Measurements from ENCODE around the gene ETS1.

Gene ETS1

GRCh38 chr11:128522943-128523518 is 64.3 kb downstream of the ETS1 start:
- Histone ChIP-seq H3K27ac (ENCODE audit: low read length) (peak overlapping the region; percentile 93), H2AFZ (ENCODE audit: low read depth, low read length) (peak overlapping the region; percentile 61)
- ATAC-seq (ENCODE audit: insufficient read depth, low read depth), result no peak

GRCh38 chr11:128522055-128522942 is 65.1 kb downstream of the ETS1 start:
- peaks cover 85% of the 10 kb centered on the region for H3K4me1 ChIP-seq (ENCODE audit: insufficient read depth, low read length)
- peaks cover 17% of the 10 kb centered on the region for H3K36me3 ChIP-seq (ENCODE audit: insufficient read depth, low read length)
- TF ChIP-seq EZH2 (IDR thresholded peaks at IDR 0.05; ENCODE audit: borderline replicate concordance, low read depth, low read length, severe bottlenecking) (no peak), CTCF (IDR thresholded peaks at IDR 0.05; ENCODE audit: borderline replicate concordance, extremely low read depth, low read length, poor library complexity, severe bottlenecking) (no peak)
- H3K27ac ChIP-seq (ENCODE audit: low read length), result peak overlapping the region; percentile 93
- DNase-seq (peak; percentile 89), ATAC-seq (ENCODE audit: insufficient read depth, low read depth) (peak; percentile 78)
- no peaks in the 10 kb centered on the region for H3K27me3 ChIP-seq (ENCODE audit: insufficient read depth, low read length, poor library complexity)
- H3K9ac ChIP-seq (ENCODE audit: low read depth, low read length), result peak overlapping the region; percentile 66
- peak overlapping the region; percentile 61 for H2AFZ ChIP-seq (ENCODE audit: low read depth, low read length)
- H3K79me2 ChIP-seq (ENCODE audit: insufficient read depth, low read length), result peaks cover 57% of the 10 kb centered on the region
- H3K4me2 ChIP-seq (ENCODE audit: insufficient read depth, low read length), result peak overlapping the region; percentile 78
- H4K20me1 ChIP-seq (ENCODE audit: insufficient read depth, low read length), result peaks cover 33% of the 10 kb centered on the region
- peak overlapping the region; percentile 81 to 87 for H3K4me3 ChIP-seq (ENCODE audit: low read depth in 1 of 2, low read length in 2 of 2)
- H3K9me3 ChIP-seq (ENCODE audit: insufficient read depth, low read length, severe bottlenecking), result no peaks in the 10 kb centered on the region

More at GRCh38 chr11:128522943-128523518, 64.3 kb downstream of the ETS1 start:
- H3K79me2 ChIP-seq (ENCODE audit: insufficient read depth, low read length), result peaks cover 50% of the 10 kb centered on the region
- peaks cover 26% of the 10 kb centered on the region for H4K20me1 ChIP-seq (ENCODE audit: insufficient read depth, low read length)
- no peaks in the 10 kb centered on the region for H3K9me3 ChIP-seq (ENCODE audit: insufficient read depth, low read length, severe bottlenecking)
- peak; percentile 55 for DNase-seq
- H3K4me2 ChIP-seq (ENCODE audit: insufficient read depth, low read length), result peak overlapping the region; percentile 78
- TF ChIP-seq CTCF (IDR thresholded peaks at IDR 0.05; ENCODE audit: borderline replicate concordance, extremely low read depth, low read length, poor library complexity, severe bottlenecking), result no peak
- TF ChIP-seq EZH2 (IDR thresholded peaks at IDR 0.05; ENCODE audit: borderline replicate concordance, low read depth, low read length, severe bottlenecking), result no peak
- H3K36me3 ChIP-seq (ENCODE audit: insufficient read depth, low read length), result peaks cover 15% of the 10 kb centered on the region
- H3K4me3 ChIP-seq (ENCODE audit: low read depth in 1 of 2, low read length in 2 of 2), result peak overlapping the region; percentile 10 to 81; a peak in 3 of 4 replicates
- peak overlapping the region; percentile 66 for H3K9ac ChIP-seq (ENCODE audit: low read depth, low read length)
- H3K27me3 ChIP-seq (ENCODE audit: insufficient read depth, low read length, poor library complexity), result no peaks in the 10 kb centered on the region
- peaks cover 85% of the 10 kb centered on the region for H3K4me1 ChIP-seq (ENCODE audit: insufficient read depth, low read length)

- Histone ChIP-seq H3K9me3 (ENCODE audit: insufficient read depth, low read length, severe bottlenecking) (no peaks in the 10 kb centered on the region), H3K4me2 (ENCODE audit: insufficient read depth, low read length) (peak overlapping the region; percentile 78), H3K9ac (ENCODE audit: low read depth, low read length) (peak overlapping the region; percentile 66), H3K36me3 (ENCODE audit: insufficient read depth, low read length) (peaks cover 23% of the 10 kb centered on the region), H3K4me1 (ENCODE audit: insufficient read depth, low read length) (peaks cover 85% of the 10 kb centered on the region), H3K4me3 (ENCODE audit: low read depth in 1 of 2, low read length in 2 of 2) (peak overlapping the region; percentile 81 to 87), H3K79me2 (ENCODE audit: insufficient read depth, low read length) (peaks cover 64% of the 10 kb centered on the region), H3K27ac (ENCODE audit: low read length) (peak overlapping the region; percentile 89), H4K20me1 (ENCODE audit: insufficient read depth, low read length) (peaks cover 39% of the 10 kb centered on the region), H3K27me3 (ENCODE audit: insufficient read depth, low read length, poor library complexity) (no peaks in the 10 kb centered on the region), H2AFZ (ENCODE audit: low read depth, low read length) (peak overlapping the region; percentile 57)
- ATAC-seq (ENCODE audit: insufficient read depth, low read depth) (peak; percentile 10), DNase-seq (no peak)
- TF ChIP-seq CTCF (IDR thresholded peaks at IDR 0.05; ENCODE audit: borderline replicate concordance, extremely low read depth, low read length, poor library complexity, severe bottlenecking) (no peak), EZH2 (IDR thresholded peaks at IDR 0.05; ENCODE audit: borderline replicate concordance, low read depth, low read length, severe bottlenecking) (no peak)
Observed at GRCh38 chr11:128521682-128522054, 65.7 kb downstream of the ETS1 start.

Measured in DND-41 (cell line).